Uterus (tissue), 2 donors: Measurements from ENCODE around the gene ATP11A.

Source experiments
- CTCF ChIP-seq, 4 experiments: fragments of 200-600 bp in 2 of 4; fragments of 450-650 bp in 2 of 4; sonication (generic) in 2 of 4; IDR thresholded peaks; one replicate each; pipeline ENCODE4 v1.5.1; 2016 to 2019; ENCODE audit warnings: antibody characterized with exemption in 4 of 4, mild to moderate bottlenecking in 2 of 4, moderate library complexity in 1 of 4
- POLR2A ChIP-seq, 2 donors: fragments of 450-650 bp; IDR thresholded peaks; one replicate each; pipeline ENCODE4 v1.6.1; 2016; ENCODE audit warnings: antibody characterized with exemption in 2 of 2, mild to moderate bottlenecking in 1 of 2, moderate library complexity in 1 of 2

DNA sequence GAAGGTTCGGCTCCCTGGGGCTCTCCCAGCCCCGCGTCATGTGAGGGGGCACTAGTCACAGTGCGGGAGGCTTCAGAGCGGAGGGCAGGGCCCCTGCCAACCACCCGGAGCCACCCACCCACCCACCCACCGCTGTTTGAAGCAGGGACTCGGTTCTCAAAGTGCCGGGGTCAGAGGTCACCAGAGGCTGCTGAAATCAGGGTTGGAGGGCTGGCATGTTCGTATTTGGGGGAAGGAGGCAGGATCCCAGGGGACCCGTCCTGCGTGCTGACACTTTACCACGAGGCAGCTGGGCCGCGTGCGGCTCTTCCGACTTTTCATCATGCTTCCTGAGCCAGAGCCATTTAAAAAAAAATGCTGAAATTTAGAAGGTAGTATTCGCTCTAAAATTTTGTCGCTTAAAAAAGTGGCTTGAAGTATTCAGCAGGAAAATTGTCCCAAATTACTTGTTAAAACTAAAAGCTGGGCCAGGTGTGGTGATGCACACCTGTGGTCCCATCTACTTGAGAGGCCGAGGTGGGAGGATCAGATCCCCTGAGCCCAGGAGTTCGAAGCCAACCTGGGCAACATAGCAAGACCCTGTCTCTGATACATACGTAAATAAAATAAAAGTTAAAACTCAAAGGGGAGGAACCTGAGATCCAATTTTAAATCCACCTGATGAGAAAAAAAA lies 21.2 kb downstream of the ATP11A start:
- no peak for TF ChIP-seq CTCF (IDR thresholded peaks at IDR 0.05)
- TF ChIP-seq POLR2A (IDR thresholded peaks at IDR 0.05), result no peak
